ENCODE measurements around the gene SEMA4B.
"Not testable (repeated sequence)": the region's sequence is repeated elsewhere in the genome, so short reads cannot be mapped to it uniquely, and the experiment has no call there.

The SEMA4B gene

GRCh38 chr15:90227816-90228772, 27.0 kb downstream of the SEMA4B start:
- DNase-seq (ENCODE audit: low spot score), result no peak

GRCh38 chr15:90228960-90229359, 27.8 kb downstream of the SEMA4B start:
- no peak for DNase-seq (ENCODE audit: low spot score)

GRCh38 chr15:90230071-90230494, 29.0 kb downstream of the SEMA4B start:
- no peak for DNase-seq (ENCODE audit: low spot score)

- DNase-seq (ENCODE audit: low spot score), result no peak
Measured at GRCh38 chr15:90230610-90231009, 29.5 kb downstream of the SEMA4B start.

GRCh38 chr15:90231028-90232017, 30.2 kb downstream of the SEMA4B start:
- no peak for DNase-seq (ENCODE audit: low spot score)

GRCh38 chr15:90232196-90232595, 31.1 kb downstream of the SEMA4B start:
- no peak for DNase-seq (ENCODE audit: low spot score)

- no peak for DNase-seq (ENCODE audit: low spot score)
Measured at GRCh38 chr15:90232941-90233386, 31.8 kb downstream of the SEMA4B start.

GRCh38 chr15:90233387-90234095, 32.4 kb downstream of the SEMA4B start, which contains the start of gene CIB1:
Gene CIB1 (minus strand): TSS chr15:90233941. CDS start chr15:90233885, 56 bp downstream.
- peak; percentile 71 for DNase-seq (ENCODE audit: low spot score)

GRCh38 chr15:90234096-90234988, 33.2 kb downstream of the SEMA4B start, which contains the start of gene GDPGP1:
Gene GDPGP1 (plus strand): TSS chr15:90234209. CDS start chr15:90240909, 6,700 bp downstream.
- DNase-seq (ENCODE audit: low spot score), result peak; percentile 100

GRCh38 chr15:90239371-90239770, 38.2 kb downstream of the SEMA4B start:
- no peak for DNase-seq (ENCODE audit: low spot score)

- no peak for DNase-seq (ENCODE audit: low spot score)
Measured at GRCh38 chr15:90240856-90241255, 39.7 kb downstream of the SEMA4B start.

GRCh38 chr15:90241343-90242192, 40.4 kb downstream of the SEMA4B start:
- no peak for DNase-seq (ENCODE audit: low spot score)

GRCh38 chr15:90243943-90244639, 43.0 kb downstream of the SEMA4B start:
- no peak for DNase-seq (ENCODE audit: low spot score)

GRCh38 chr15:90248789-90249202, 47.7 kb downstream of the SEMA4B start:
- no peak for DNase-seq (ENCODE audit: low spot score)

GRCh38 chr15:90249203-90249863, 48.2 kb downstream of the SEMA4B start, which contains the start of gene TTLL13:
Gene TTLL13 (plus strand): TSS chr15:90249556. CDS start chr15:90250631, 1,075 bp downstream.
- DNase-seq (ENCODE audit: low spot score), result peak; percentile 93

GRCh38 chr15:90257776-90258175, 56.6 kb downstream of the SEMA4B start:
- DNase-seq (ENCODE audit: low spot score), result no peak

GRCh38 chr15:90259524-90259923, 58.4 kb downstream of the SEMA4B start:
- no peak for DNase-seq (ENCODE audit: low spot score)

- not testable (repeated sequence) for DNase-seq (ENCODE audit: low spot score)
Measured at GRCh38 chr15:90260731-90261130, 59.6 kb downstream of the SEMA4B start.

All from AG08396 (cell line).